ENCODE data around the gene GABRA1.

- TF ChIP-seq POLR2AphosphoS5 (IDR thresholded peaks at IDR 0.05; ENCODE audit: insufficient read depth in 1 of 2, low read depth in 1 of 2) (no peak), POLR2A (IDR thresholded peaks at IDR 0.05) (no peak)
- TF ChIP-seq, protein P1, sequence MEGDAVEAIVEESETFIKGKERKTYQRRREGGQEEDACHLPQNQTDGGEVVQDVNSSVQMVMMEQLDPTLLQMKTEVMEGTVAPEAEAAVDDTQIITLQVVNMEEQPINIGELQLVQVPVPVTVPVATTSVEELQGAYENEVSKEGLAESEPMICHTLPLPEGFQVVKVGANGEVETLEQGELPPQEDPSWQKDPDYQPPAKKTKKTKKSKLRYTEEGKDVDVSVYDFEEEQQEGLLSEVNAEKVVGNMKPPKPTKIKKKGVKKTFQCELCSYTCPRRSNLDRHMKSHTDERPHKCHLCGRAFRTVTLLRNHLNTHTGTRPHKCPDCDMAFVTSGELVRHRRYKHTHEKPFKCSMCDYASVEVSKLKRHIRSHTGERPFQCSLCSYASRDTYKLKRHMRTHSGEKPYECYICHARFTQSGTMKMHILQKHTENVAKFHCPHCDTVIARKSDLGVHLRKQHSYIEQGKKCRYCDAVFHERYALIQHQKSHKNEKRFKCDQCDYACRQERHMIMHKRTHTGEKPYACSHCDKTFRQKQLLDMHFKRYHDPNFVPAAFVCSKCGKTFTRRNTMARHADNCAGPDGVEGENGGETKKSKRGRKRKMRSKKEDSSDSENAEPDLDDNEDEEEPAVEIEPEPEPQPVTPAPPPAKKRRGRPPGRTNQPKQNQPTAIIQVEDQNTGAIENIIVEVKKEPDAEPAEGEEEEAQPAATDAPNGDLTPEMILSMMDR (IDR thresholded peaks at IDR 0.05), result no peak
These were observed 17.6 kb downstream of the GABRA1 start for GRCh38 chr5:161865510-161865909.

Measured in vagina (tissue), 2 donors.